Hepatocyte (in vitro differentiated cells): ENCODE data around the gene DKK1. TPM values are rescaled to one million over a fixed set of nuclear protein-coding genes. Genes with fewer than 3 reads are reported as not detected.
"Not testable (repeated sequence)": the region's sequence is repeated elsewhere in the genome, so short reads cannot be mapped to it uniquely, and the experiment has no call there.

Experiments used
- DNase-seq: peaks from one replicate; pipeline ENCODE4 v3.0.0-alpha.2; 2016; ENCODE audit warnings: low spot score
- H2AFZ ChIP-seq: fragments of 200-600 bp; sonication (generic); 2 replicates; pipeline ENCODE4 v1.6.0; 2016; ENCODE audit warnings: antibody characterized with exemption, mild to moderate bottlenecking
- H3K27ac ChIP-seq: fragments of 200-600 bp; sonication (generic); 2 replicates; pipeline ENCODE4 v1.5.1; 2016; ENCODE audit warnings: mild to moderate bottlenecking
- H3K27me3 ChIP-seq: fragments of 200-600 bp; sonication (generic); 2 replicates; pipeline ENCODE4 v1.6.1; 2016
- H3K36me3 ChIP-seq: fragments of 200-600 bp; sonication (generic); replicated peaks from 2 replicates; pipeline ENCODE4 v1.5.1; 2016; ENCODE audit warnings: low read depth; ENCODE audit not compliant: insufficient read depth
- H3K4me1 ChIP-seq: fragments of 200-600 bp; sonication (generic); 2 replicates; pipeline ENCODE4 v1.5.1; 2016; ENCODE audit warnings: mild to moderate bottlenecking, moderate library complexity; ENCODE audit not compliant: insufficient read depth
- H3K4me2 ChIP-seq: fragments of 200-600 bp; sonication (generic); 2 replicates; pipeline ENCODE4 v1.6.0; 2016
- H3K4me3 ChIP-seq: fragments of 200-600 bp; sonication (generic); 2 replicates; pipeline ENCODE4 v1.5.1; 2016; ENCODE audit warnings: mild to moderate bottlenecking
- H3K79me2 ChIP-seq: fragments of 200-600 bp; sonication (generic); 2 replicates; pipeline ENCODE4 v1.6.0; 2017; ENCODE audit warnings: mild to moderate bottlenecking
- H3K9me2 ChIP-seq: fragments of 200-600 bp; sonication (generic); replicated peaks from 2 replicates; pipeline ENCODE4 v1.6.0; 2017; ENCODE audit warnings: mild to moderate bottlenecking; ENCODE audit not compliant: insufficient read depth
- H3K9me3 ChIP-seq: fragments of 200-600 bp; sonication (generic); 2 replicates; pipeline ENCODE4 v1.5.1; 2016; ENCODE audit warnings: low read depth, mild to moderate bottlenecking
- H4K20me1 ChIP-seq: fragments of 200-600 bp; sonication (generic); 2 replicates; pipeline ENCODE4 v1.6.0; 2016; ENCODE audit warnings: mild to moderate bottlenecking; ENCODE audit not compliant: insufficient read depth, poor library complexity, severe bottlenecking
- CTCF ChIP-seq: fragments of 200-600 bp; sonication (generic); IDR thresholded peaks from 2 replicates; pipeline ENCODE4 v1.5.1; 2016; ENCODE audit warnings: antibody characterized with exemption, mild to moderate bottlenecking; ENCODE audit not compliant: poor library complexity
- EZH2 ChIP-seq: fragments of 200-600 bp; sonication (generic); IDR thresholded peaks from 2 replicates; pipeline ENCODE4 v1.6.1; 2016; ENCODE audit warnings: antibody characterized with exemption, mild to moderate bottlenecking, borderline replicate concordance
- EZH2phosphoT487 ChIP-seq: fragments of 200-600 bp; sonication (generic); IDR thresholded peaks from one replicate; pipeline ENCODE4 v1.6.1; 2018; ENCODE audit warnings: antibody characterized with exemption, mild to moderate bottlenecking, low read depth, moderate library complexity; ENCODE audit not compliant: unreplicated experiment, severe bottlenecking
- WGBS: methylation state at CpG from one replicate; pipeline ENCODE4 v1.1.6; 2016; ENCODE audit warnings: low lambda C conversion rate; ENCODE audit errors: missing lambda C conversion rate; 5-methylcytosine and 5-hydroxymethylcytosine counted together
- polyA plus RNA-seq: library from polyadenylated mRNA; unstranded; fragments of >200 nt; fragmentation: Nextera tagmentation; extraction: Ambion mirVana; gene quantifications from 2 replicates; pipeline ENCODE4 v1.2.1, GENCODE V29; 2016
- total RNA-seq: library from RNA; depleted of rRNA; stranded (reverse); fragments of >200 nt; gene quantifications from 2 replicates; pipeline ENCODE4 v1.2.3, GENCODE V29; 2014

The DKK1 gene
- total and polyA plus RNA-seq, 2 experiments from 2014 or later, result 40.3 to 62.4 TPM

- H3K9me2 ChIP-seq, result no peaks in the 10 kb centered on the region
- no peak overlapping the region for H3K27ac ChIP-seq
- no peaks in the 10 kb centered on the region for H3K9me3 ChIP-seq
- no peaks in the 10 kb centered on the region for H3K36me3 ChIP-seq
- no peak overlapping the region for H3K4me3 ChIP-seq
- peaks cover 9% of the 10 kb centered on the region for H3K4me1 ChIP-seq
- no peak for TF ChIP-seq CTCF
- no peak for TF ChIP-seq EZH2
- no peak for TF ChIP-seq EZH2phosphoT487
- DNase-seq, result no peak
- H3K4me2 ChIP-seq, result no peak overlapping the region
- no peaks in the 10 kb centered on the region for H3K79me2 ChIP-seq
- H4K20me1 ChIP-seq, result no peaks in the 10 kb centered on the region
- no peaks in the 10 kb centered on the region for H3K27me3 ChIP-seq
- 100% methylated on average over 1 of the region's 1 CpG for WGBS
- H2AFZ ChIP-seq, result no peak overlapping the region
Observed at GRCh38 chr10:52359441-52359840, 45.4 kb downstream of the DKK1 start.

- 91% methylated on average over 21 of the region's 21 CpGs for WGBS
- H4K20me1 ChIP-seq, H3K27me3 ChIP-seq, H3K4me3 ChIP-seq, H3K9me2 ChIP-seq, H3K4me2 ChIP-seq, H3K36me3 ChIP-seq, H3K27ac ChIP-seq, H3K4me1 ChIP-seq, H3K79me2 ChIP-seq, H3K9me3 ChIP-seq, DNase-seq, H2AFZ ChIP-seq: not testable (repeated sequence)
Observed at GRCh38 chr10:52365547-52366432, 51.7 kb downstream of the DKK1 start.
